ENCODE data around the gene TUBA3D.
"Not testable (repeated sequence)": the region's sequence is repeated elsewhere in the genome, so short reads cannot be mapped to it uniquely, and the experiment has no call there.

- TF ChIP-seq EZH2, CTCF (IDR thresholded peaks at IDR 0.05): not testable (repeated sequence)
Observed at GRCh38 chr2:131476363-131476762, 444 bp downstream of the TUBA3D start.
